HEK293 (cell line): Measurements from ENCODE around the gene CLEC19A.

Experiments
- KLF8 ChIP-seq: fragments of 450-650 bp; formaldehyde crosslinking; IDR thresholded peaks from 2 replicates; pipeline ENCODE4 v1.5.1; 2016; ENCODE audit warnings: missing biosample characterization, missing genetic modification characterization
- YY1 ChIP-seq: fragments of 450-650 bp; formaldehyde crosslinking; IDR thresholded peaks from 2 replicates; pipeline ENCODE4 v1.5.1; 2018; ENCODE audit warnings: missing biosample characterization, missing genetic modification characterization
- ZBTB7A ChIP-seq: fragments of 450-650 bp; formaldehyde crosslinking; IDR thresholded peaks from 2 replicates; pipeline ENCODE4 v1.5.1; 2016; ENCODE audit warnings: low read depth, missing biosample characterization, missing genetic modification characterization
- ZNF707 ChIP-seq: fragments of 450-650 bp; formaldehyde crosslinking; IDR thresholded peaks from 2 replicates; pipeline ENCODE4 v1.5.1; 2016; ENCODE audit warnings: missing biosample characterization, missing genetic modification characterization
- TF ChIP-seq, protein P1 (sequence below): fragments of 450-650 bp; formaldehyde crosslinking; IDR thresholded peaks from 2 replicates; pipeline ENCODE4 v1.5.1; 2016; ENCODE audit warnings: missing biosample characterization, missing genetic modification characterization

DNA sequence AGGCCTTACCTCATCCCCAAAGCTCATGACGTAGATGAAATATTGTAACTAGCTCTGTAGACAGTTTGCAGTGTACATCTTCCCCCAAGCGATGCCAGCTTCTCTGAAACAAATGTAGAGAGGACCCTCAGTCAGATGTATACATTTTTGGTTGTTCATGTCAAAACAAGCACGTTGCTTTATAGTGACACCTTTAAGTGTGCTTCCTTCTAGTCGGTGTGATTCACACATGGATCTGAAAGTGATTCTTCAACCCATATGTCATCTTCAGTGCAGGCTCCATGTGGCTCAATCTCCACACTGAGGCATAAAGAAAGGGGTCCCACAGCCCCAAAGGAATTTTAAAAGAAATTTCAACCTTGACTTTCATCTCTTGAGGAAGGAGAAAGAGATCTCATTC lies 30.9 kb upstream of the CLEC19A start:
- TF ChIP-seq, protein P1, sequence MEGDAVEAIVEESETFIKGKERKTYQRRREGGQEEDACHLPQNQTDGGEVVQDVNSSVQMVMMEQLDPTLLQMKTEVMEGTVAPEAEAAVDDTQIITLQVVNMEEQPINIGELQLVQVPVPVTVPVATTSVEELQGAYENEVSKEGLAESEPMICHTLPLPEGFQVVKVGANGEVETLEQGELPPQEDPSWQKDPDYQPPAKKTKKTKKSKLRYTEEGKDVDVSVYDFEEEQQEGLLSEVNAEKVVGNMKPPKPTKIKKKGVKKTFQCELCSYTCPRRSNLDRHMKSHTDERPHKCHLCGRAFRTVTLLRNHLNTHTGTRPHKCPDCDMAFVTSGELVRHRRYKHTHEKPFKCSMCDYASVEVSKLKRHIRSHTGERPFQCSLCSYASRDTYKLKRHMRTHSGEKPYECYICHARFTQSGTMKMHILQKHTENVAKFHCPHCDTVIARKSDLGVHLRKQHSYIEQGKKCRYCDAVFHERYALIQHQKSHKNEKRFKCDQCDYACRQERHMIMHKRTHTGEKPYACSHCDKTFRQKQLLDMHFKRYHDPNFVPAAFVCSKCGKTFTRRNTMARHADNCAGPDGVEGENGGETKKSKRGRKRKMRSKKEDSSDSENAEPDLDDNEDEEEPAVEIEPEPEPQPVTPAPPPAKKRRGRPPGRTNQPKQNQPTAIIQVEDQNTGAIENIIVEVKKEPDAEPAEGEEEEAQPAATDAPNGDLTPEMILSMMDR (tag by site-specific recombination), result no peak
- no peak for TF ChIP-seq YY1
- no peak for TF ChIP-seq KLF8 (tag by site-specific recombination)
- no peak for TF ChIP-seq ZBTB7A
- TF ChIP-seq ZNF707 (tag by site-specific recombination), result no peak
